Kidney (tissue), 14 donors: ENCODE measurements around the gene AAK1. TPM values are rescaled to one million over a fixed set of nuclear protein-coding genes. Genes with fewer than 3 reads are reported as not detected.

Experiments
- DNase-seq, 5 donors: peaks; one replicate each; pipeline ENCODE4 v3.0.0-alpha.2; 2013 to 2020
- FAIRE-seq: peaks from 2 replicates; lab custom pipeline; 2012; peaks lifted over from hg19 to GRCh38; lab: Jason Lieb, UNC
- H3K27ac ChIP-seq, 2 donors: one replicate each; pipeline ENCODE4 v1.7.0; 2013; ENCODE audit warnings: low read depth in 2 of 2, low read length in 2 of 2, inconsistent platforms in 1 of 2
- H3K27me3 ChIP-seq: one replicate; pipeline ENCODE4 v1.7.1; 2013; ENCODE audit warnings: low read length, inconsistent platforms; ENCODE audit not compliant: control insufficient read depth, insufficient read depth
- H3K36me3 ChIP-seq, 3 donors: one replicate each; pipeline versions ENCODE4 v1.7.0 to v1.7.1; 2013; ENCODE audit warnings: low read length in 3 of 3, control low read depth in 1 of 3, inconsistent platforms in 1 of 3; ENCODE audit not compliant: insufficient read depth in 3 of 3, control insufficient read depth in 2 of 3
- H3K4me1 ChIP-seq, 3 donors: one replicate each; pipeline versions ENCODE4 v1.7.0 to v1.7.1; 2013; ENCODE audit warnings: low read length in 3 of 3, inconsistent platforms in 1 of 3, low read depth in 1 of 3; ENCODE audit not compliant: control insufficient read depth in 2 of 3, insufficient read depth in 2 of 3
- H3K4me3 ChIP-seq, 3 donors: one replicate each; pipeline versions ENCODE4 v1.7.0 to v1.8.1; 2013; ENCODE audit warnings: low read length in 3 of 3, control low read depth in 1 of 3, inconsistent platforms in 1 of 3
- H3K9ac ChIP-seq, 3 donors: one replicate each; pipeline versions ENCODE4 v1.7.0 to v1.7.1; 2013; ENCODE audit warnings: low read length in 3 of 3, control low read depth in 1 of 3, inconsistent platforms in 1 of 3
- H3K9me3 ChIP-seq, 3 donors: one replicate each; pipeline versions ENCODE4 v1.7.0 to v1.7.1; 2013; ENCODE audit warnings: low read length in 3 of 3, control low read depth in 1 of 3, inconsistent platforms in 1 of 3; ENCODE audit not compliant: control insufficient read depth in 2 of 3, insufficient read depth in 1 of 3
- CTCF ChIP-seq: IDR thresholded peaks from 3 replicates; pipeline ENCODE4 v1.5.1; 2012; ENCODE audit warnings: mild to moderate bottlenecking, moderate library complexity, borderline replicate concordance; ENCODE audit not compliant: insufficient read depth; ENCODE audit errors: extremely low read depth
- intact Hi-C: fragments of 100-400 bp; cut with DNase I; formaldehyde crosslinking; loops from one replicate; pipeline ENCODE4 v1.11.1; 2022
- polyA plus RNA-seq: library from polyadenylated mRNA; stranded (reverse); fragments of 350-450 nt; fragmentation: Illumina TruSeq; extraction: RNeasy Lipid Tissue Mini Kit (QIAGEN cat#74804); gene quantifications from one replicate; pipeline ENCODE4 v1.2.3, GENCODE V29; 2014; ENCODE audit warnings: low read depth, low replicate concordance; ENCODE audit not compliant: insufficient read depth
- total RNA-seq: library from RNA; stranded (reverse); fragmentation: NEBNext Ultra II Directional; extraction: Animal tissue kit (Norgen Biotek cat#: 25700); gene quantifications from one replicate; pipeline ENCODE4 v1.2.1, GENCODE V29; 2021
- donor health status: control.
- donor health status: control.
- donor health status: control.
- donor health status: control.
- donor health status: control.
- donor health status: DM: yes; HTN: yes; CAD: no.
- donor health status: Normal renal cell carcinoma (clear cell type).

The AAK1 gene
- total and polyA plus RNA-seq, 2 donors from 2014 or later: 25.8 to 93.7 TPM

GRCh38 chr2:69597843-69598610, 45.5 kb downstream of the AAK1 start:
- TF ChIP-seq CTCF: no peak
- intact Hi-C loops: no loop called here
- Histone ChIP-seq H3K27ac (no peak overlapping the region), H3K4me1 (peaks cover 0 to 12% (median 2%) of the 10 kb centered on the region in 3 donors), H3K9ac (no peak overlapping the region), H3K4me3 (no peak overlapping the region), H3K36me3 (peaks cover 0 to 4% (median 0%) of the 10 kb centered on the region in 3 donors), H3K9me3 (no peaks in the 10 kb centered on the region), H3K27me3 (no peaks in the 10 kb centered on the region)
- FAIRE-seq (no peak), DNase-seq (no peak)

GRCh38 chr2:69597105-69597504, 46.4 kb downstream of the AAK1 start:
- no peak overlapping the region for H3K9ac ChIP-seq
- no peaks in the 10 kb centered on the region for H3K27me3 ChIP-seq
- no peaks in the 10 kb centered on the region for H3K9me3 ChIP-seq
- DNase-seq: no peak
- intact Hi-C loops: no loop called here
- no peak for FAIRE-seq
- no peak overlapping the region for H3K4me3 ChIP-seq
- H3K4me1 ChIP-seq: peaks cover 0 to 12% (median 2%) of the 10 kb centered on the region in 3 donors
- H3K27ac ChIP-seq: no peak overlapping the region
- no peak for TF ChIP-seq CTCF
- peaks cover 0 to 4% (median 0%) of the 10 kb centered on the region in 3 donors for H3K36me3 ChIP-seq

- intact Hi-C loops: no loop called here
- no peak for TF ChIP-seq CTCF
- Histone ChIP-seq H3K9me3 (no peaks in the 10 kb centered on the region), H3K9ac (no peak overlapping the region), H3K27me3 (no peaks in the 10 kb centered on the region), H3K4me3 (no peak overlapping the region), H3K27ac (no peak overlapping the region), H3K36me3 (no peaks in the 10 kb centered on the region), H3K4me1 (peaks cover 0 to 23% (median 6%) of the 10 kb centered on the region in 3 donors)
- FAIRE-seq (no peak), DNase-seq (no peak)
Observed at GRCh38 chr2:69594341-69594740, 49.2 kb downstream of the AAK1 start.
